HepG2 (cell line): ENCODE results near the gene C9orf85. TPM values are rescaled to one million over a fixed set of nuclear protein-coding genes. Genes with fewer than 3 reads are reported as not detected.

Source experiments
- KDM3A ChIP-seq: IDR thresholded peaks from 2 replicates; pipeline ENCODE4 v1.6.1; 2018; ENCODE audit warnings: low read depth, missing compliant biosample characterization
- NAIF1 ChIP-seq: sonication (generic); formaldehyde crosslinking; IDR thresholded peaks from 2 replicates; pipeline ENCODE4 v1.5.0; 2020; ENCODE audit warnings: mild to moderate bottlenecking, missing genetic modification reagents, borderline replicate concordance
- NFYC ChIP-seq: IDR thresholded peaks from 2 replicates; pipeline ENCODE4 v1.6.1; 2016; ENCODE audit warnings: missing genetic modification reagents, missing compliant biosample characterization
- POLR2G ChIP-seq: fragments of 200-400 bp; formaldehyde crosslinking; IDR thresholded peaks from 2 replicates; pipeline ENCODE4 v1.6.1; 2018; ENCODE audit warnings: mild to moderate bottlenecking, low read depth, low read length, moderate library complexity
- RBAK ChIP-seq: sonication (generic); formaldehyde crosslinking; IDR thresholded peaks from 2 replicates; pipeline ENCODE4 v1.5.1; 2020; ENCODE audit warnings: mild to moderate bottlenecking, missing genetic modification reagents
- SIN3B ChIP-seq: fragments of 150-350 bp; IDR thresholded peaks from 2 replicates; pipeline ENCODE4 v1.6.1; 2014; ENCODE audit warnings: low read length
- ZNF598 ChIP-seq: sonication (generic); formaldehyde crosslinking; IDR thresholded peaks from 2 replicates; pipeline ENCODE4 v1.5.1; 2020; ENCODE audit warnings: mild to moderate bottlenecking, missing genetic modification reagents, borderline replicate concordance
- polyA plus RNA-seq, 8 experiments: library from polyadenylated mRNA; depleted of rRNA in 3 of 8; stranded (reverse) in 7 of 8; unstranded in 1 of 8; fragments of >200 nt; fragmentation: Illumina TruSeq in 4 of 8; extraction: Trizol in 4 of 8; gene quantifications; 2 replicates each; pipeline versions ENCODE4 v1.2.1 to v1.2.3, GENCODE V29; 2011 to 2016; ENCODE audit warnings: low read depth in 4 of 8, missing spikeins in 1 of 8, mixed read lengths in 1 of 8; ENCODE audit not compliant: insufficient read depth in 1 of 8
- total RNA-seq, 5 experiments: library from RNA; depleted of rRNA; stranded (reverse); fragments of >200 nt; fragmentation: Illumina TruSeq; extraction: Trizol; gene quantifications; 2 replicates each; pipeline ENCODE4 v1.2.3, GENCODE V29; 2016; ENCODE audit warnings: low read depth in 1 of 5
- TF ChIP-seq, protein P1 (sequence below): sonication (generic); formaldehyde crosslinking; IDR thresholded peaks from 2 replicates; pipeline ENCODE4 v1.8.1; 2023; ENCODE audit warnings: missing genetic modification reagents, inconsistent platforms, borderline replicate concordance
- TF ChIP-seq, protein P2 (sequence below), 2 experiments: IDR thresholded peaks; 2 replicates each; pipeline ENCODE4 v1.6.1; 2011 to 2012; ENCODE audit warnings: low read length in 2 of 2, borderline replicate concordance in 1 of 2, low read depth in 1 of 2, mild to moderate bottlenecking in 1 of 2, moderate library complexity in 1 of 2
- TF ChIP-seq, protein P3 (sequence below), 2 experiments: fragments of 450-650 bp in 1 of 2; sonication (generic) in 1 of 2; formaldehyde crosslinking in 1 of 2; IDR thresholded peaks; 2 replicates each; pipeline versions ENCODE4 v1.6.1 to v1.8.0; 2016 to 2022; ENCODE audit warnings: antibody characterized with exemption in 1 of 2, mild to moderate bottlenecking in 1 of 2, missing genetic modification reagents in 1 of 2
- TF ChIP-seq, protein P4 (sequence below): sonication (generic); formaldehyde crosslinking; conservative IDR thresholded peaks from 2 replicates; pipeline ENCODE4 v1.8.0; 2022; ENCODE audit warnings: missing genetic modification reagents

C9orf85 gene
- total and polyA plus RNA-seq, 2 of the 13 experiments (the other 11 are each of a cell fraction or from before 2014, with no cell fraction given) = 9.9 to 13.9 TPM

DNA sequence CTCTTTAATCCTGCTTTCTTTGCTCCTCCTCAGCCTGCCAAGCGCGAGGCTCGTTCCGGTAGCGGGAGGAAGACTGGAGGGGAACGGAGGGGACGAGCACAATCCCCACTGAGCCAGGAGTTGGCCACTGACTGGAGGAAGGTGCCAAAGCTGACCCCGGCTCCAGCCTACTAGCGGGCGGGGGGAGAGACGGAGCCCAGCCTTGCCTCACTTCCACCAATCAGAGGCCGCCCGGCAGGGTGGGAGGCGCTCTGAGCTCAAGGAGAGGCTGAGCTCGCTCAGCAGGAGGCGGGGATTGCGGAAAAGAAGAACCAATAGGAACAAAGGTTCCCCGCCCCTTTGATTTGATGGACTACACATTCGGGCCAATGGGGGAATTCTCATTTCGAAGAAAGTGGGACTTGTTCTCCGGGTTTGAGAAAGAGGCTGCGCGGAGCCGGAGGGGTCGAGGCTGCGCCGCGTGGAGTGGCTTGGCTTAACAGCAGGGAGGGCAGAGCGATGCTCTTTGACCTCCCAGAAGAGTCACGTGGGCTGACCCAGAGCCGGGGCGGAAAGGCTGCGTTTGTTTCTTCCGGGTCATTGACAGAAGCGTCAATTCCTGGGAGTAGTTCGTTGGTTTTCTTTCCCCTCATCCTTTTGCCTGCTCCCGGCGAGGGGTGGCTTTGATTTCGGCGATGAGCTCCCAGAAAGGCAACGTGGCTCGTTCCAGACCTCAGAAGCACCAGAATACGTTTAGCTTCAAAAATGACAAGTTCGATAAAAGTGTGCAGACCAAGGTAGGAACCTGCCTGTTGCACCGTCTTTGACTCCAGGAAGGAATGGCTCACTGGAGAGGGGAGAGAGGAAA, at the start of gene C9orf85, which contains the start of gene ABHD17B (continued):
- TF ChIP-seq, protein P1, sequence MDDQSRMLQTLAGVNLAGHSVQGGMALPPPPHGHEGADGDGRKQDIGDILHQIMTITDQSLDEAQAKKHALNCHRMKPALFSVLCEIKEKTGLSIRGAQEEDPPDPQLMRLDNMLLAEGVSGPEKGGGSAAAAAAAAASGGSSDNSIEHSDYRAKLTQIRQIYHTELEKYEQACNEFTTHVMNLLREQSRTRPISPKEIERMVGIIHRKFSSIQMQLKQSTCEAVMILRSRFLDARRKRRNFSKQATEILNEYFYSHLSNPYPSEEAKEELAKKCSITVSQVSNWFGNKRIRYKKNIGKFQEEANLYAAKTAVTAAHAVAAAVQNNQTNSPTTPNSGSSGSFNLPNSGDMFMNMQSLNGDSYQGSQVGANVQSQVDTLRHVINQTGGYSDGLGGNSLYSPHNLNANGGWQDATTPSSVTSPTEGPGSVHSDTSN (CRISPR knock-in tag) = peak; percentile 73; the same call in 1 of the 2 replicates
- TF ChIP-seq, protein P2, sequence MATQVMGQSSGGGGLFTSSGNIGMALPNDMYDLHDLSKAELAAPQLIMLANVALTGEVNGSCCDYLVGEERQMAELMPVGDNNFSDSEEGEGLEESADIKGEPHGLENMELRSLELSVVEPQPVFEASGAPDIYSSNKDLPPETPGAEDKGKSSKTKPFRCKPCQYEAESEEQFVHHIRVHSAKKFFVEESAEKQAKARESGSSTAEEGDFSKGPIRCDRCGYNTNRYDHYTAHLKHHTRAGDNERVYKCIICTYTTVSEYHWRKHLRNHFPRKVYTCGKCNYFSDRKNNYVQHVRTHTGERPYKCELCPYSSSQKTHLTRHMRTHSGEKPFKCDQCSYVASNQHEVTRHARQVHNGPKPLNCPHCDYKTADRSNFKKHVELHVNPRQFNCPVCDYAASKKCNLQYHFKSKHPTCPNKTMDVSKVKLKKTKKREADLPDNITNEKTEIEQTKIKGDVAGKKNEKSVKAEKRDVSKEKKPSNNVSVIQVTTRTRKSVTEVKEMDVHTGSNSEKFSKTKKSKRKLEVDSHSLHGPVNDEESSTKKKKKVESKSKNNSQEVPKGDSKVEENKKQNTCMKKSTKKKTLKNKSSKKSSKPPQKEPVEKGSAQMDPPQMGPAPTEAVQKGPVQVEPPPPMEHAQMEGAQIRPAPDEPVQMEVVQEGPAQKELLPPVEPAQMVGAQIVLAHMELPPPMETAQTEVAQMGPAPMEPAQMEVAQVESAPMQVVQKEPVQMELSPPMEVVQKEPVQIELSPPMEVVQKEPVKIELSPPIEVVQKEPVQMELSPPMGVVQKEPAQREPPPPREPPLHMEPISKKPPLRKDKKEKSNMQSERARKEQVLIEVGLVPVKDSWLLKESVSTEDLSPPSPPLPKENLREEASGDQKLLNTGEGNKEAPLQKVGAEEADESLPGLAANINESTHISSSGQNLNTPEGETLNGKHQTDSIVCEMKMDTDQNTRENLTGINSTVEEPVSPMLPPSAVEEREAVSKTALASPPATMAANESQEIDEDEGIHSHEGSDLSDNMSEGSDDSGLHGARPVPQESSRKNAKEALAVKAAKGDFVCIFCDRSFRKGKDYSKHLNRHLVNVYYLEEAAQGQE (IDR thresholded peaks at IDR 0.05; ENCODE audit: borderline replicate concordance in 1 of 2, low read depth in 1 of 2, low read length in 2 of 2) = peak in 1 of 2 experiments; percentile 74; a peak in 1 of 4 replicates
- TF ChIP-seq, protein P3, sequence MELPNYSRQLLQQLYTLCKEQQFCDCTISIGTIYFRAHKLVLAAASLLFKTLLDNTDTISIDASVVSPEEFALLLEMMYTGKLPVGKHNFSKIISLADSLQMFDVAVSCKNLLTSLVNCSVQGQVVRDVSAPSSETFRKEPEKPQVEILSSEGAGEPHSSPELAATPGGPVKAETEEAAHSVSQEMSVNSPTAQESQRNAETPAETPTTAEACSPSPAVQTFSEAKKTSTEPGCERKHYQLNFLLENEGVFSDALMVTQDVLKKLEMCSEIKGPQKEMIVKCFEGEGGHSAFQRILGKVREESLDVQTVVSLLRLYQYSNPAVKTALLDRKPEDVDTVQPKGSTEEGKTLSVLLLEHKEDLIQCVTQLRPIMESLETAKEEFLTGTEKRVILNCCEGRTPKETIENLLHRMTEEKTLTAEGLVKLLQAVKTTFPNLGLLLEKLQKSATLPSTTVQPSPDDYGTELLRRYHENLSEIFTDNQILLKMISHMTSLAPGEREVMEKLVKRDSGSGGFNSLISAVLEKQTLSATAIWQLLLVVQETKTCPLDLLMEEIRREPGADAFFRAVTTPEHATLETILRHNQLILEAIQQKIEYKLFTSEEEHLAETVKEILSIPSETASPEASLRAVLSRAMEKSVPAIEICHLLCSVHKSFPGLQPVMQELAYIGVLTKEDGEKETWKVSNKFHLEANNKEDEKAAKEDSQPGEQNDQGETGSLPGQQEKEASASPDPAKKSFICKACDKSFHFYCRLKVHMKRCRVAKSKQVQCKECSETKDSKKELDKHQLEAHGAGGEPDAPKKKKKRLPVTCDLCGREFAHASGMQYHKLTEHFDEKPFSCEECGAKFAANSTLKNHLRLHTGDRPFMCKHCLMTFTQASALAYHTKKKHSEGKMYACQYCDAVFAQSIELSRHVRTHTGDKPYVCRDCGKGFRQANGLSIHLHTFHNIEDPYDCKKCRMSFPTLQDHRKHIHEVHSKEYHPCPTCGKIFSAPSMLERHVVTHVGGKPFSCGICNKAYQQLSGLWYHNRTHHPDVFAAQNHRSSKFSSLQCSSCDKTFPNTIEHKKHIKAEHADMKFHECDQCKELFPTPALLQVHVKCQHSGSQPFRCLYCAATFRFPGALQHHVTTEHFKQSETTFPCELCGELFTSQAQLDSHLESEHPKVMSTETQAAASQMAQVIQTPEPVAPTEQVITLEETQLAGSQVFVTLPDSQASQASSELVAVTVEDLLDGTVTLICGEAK (IDR thresholded peaks at IDR 0.05) = peak; percentile 53
- TF ChIP-seq, protein P3 (CRISPR knock-in tag; IDR thresholded peaks at IDR 0.05) = peak; percentile 39; the same call in 1 of the 2 replicates
- TF ChIP-seq, protein P4, sequence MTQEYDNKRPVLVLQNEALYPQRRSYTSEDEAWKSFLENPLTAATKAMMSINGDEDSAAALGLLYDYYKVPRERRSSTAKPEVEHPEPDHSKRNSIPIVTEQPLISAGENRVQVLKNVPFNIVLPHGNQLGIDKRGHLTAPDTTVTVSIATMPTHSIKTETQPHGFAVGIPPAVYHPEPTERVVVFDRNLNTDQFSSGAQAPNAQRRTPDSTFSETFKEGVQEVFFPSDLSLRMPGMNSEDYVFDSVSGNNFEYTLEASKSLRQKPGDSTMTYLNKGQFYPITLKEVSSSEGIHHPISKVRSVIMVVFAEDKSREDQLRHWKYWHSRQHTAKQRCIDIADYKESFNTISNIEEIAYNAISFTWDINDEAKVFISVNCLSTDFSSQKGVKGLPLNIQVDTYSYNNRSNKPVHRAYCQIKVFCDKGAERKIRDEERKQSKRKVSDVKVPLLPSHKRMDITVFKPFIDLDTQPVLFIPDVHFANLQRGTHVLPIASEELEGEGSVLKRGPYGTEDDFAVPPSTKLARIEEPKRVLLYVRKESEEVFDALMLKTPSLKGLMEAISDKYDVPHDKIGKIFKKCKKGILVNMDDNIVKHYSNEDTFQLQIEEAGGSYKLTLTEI (CRISPR knock-in tag) = no peak
- no peak for TF ChIP-seq SIN3B
- TF ChIP-seq KDM3A (CRISPR knock-in tag) = no peak
- no peak for TF ChIP-seq RBAK (CRISPR knock-in tag)
- peak; percentile 89; the same call in 1 of the 2 replicates for TF ChIP-seq ZNF598 (CRISPR knock-in tag)
- TF ChIP-seq POLR2G = peak; percentile 99
- TF ChIP-seq NAIF1 (CRISPR knock-in tag) = peak; percentile 74
- TF ChIP-seq NFYC (CRISPR knock-in tag) = peak; percentile 97
